GM18508 (cell line): ENCODE measurements around the gene LDLRAD4.

ENCODE experiments used
- ATAC-seq: cut with Tn5 transposase; IDR thresholded peaks from one replicate; pipeline ENCODE4 v1.9.1; 2021; ENCODE audit warnings: moderate number of reproducible peaks; ENCODE audit not compliant: insufficient read depth, unreplicated experiment

The LDLRAD4 gene

DNA sequence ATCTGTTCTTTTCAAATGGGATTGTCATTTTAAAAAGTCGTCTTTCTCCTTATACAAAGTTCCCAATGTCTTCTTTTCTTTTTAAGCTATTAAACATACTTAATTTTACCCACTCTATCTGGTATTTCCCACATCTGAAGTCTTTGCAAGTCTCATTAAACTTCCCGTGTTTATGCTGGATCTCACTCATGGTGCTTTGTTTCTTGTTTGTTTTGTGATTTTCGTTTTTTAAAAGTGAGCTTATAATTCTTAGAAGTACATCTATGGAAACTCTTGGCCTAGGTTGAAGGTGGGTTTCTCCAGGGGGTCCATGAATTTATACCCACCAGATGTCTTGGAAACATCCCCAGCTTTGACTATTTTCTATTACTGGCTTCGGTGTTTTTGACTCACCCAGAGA is 299.8 kb downstream of the LDLRAD4 start:
- ATAC-seq, result no peak

DNA sequence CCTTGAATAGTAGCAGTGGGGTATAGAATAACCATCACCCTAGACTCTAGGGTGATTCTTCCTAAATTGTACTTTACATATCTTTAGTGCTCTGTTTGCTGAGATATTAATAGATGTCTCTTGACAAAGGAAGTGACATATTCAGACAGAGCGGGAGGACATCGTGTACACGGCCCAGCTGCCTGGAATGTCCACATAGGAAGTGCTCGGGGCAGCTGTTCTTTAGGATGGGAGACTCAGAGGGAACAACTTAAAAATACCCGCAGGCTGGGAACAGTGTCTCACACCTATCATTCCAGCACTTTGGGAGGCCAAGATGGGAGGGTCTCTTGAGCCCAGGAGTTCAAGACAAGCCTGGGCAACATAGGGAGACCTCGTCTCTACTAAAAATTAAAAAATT is 301.7 kb downstream of the LDLRAD4 start:
- ATAC-seq, result no peak

GRCh38 chr18:13520741-13521140 is 302.2 kb downstream of the LDLRAD4 start:
- ATAC-seq, result no peak

DNA sequence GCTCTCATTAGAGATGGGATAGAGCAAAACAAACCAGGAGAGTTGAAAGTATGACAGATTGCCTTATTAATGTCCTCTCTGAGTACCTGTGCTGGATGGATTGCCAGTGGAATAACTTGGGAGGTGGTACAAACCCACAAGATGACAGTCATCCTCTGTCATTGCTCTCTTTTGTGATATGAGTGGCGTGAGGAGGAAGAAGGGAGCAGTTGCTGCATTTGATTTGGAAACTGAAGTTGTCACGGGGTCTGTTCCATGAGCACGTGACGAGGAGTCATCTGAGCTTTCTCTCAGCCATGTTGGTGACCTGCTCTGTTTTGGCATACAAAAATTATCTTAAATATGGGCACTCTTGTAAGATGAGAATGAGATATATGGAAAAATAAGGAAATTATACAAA is 302.9 kb downstream of the LDLRAD4 start:
- ATAC-seq, result no peak

DNA sequence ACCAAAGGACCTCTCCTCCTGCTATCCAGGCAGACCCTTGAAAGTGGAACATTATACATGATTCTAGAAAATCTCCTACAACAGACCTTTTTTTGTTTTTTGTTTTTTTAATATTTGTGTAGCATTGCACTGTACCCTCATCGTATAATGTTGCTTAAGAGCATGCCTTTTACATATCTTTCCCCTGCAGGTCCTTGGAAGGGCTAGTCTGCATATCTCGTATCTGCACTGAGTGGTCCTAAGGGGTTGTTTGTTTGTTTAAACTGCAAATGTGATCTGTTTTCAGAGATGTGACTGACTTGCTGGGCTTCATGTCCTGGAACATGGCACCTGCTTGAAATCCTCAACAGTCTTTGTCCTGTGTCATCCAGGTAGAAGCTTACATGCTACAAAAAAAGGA is 303.7 kb downstream of the LDLRAD4 start:
- no peak for ATAC-seq

DNA sequence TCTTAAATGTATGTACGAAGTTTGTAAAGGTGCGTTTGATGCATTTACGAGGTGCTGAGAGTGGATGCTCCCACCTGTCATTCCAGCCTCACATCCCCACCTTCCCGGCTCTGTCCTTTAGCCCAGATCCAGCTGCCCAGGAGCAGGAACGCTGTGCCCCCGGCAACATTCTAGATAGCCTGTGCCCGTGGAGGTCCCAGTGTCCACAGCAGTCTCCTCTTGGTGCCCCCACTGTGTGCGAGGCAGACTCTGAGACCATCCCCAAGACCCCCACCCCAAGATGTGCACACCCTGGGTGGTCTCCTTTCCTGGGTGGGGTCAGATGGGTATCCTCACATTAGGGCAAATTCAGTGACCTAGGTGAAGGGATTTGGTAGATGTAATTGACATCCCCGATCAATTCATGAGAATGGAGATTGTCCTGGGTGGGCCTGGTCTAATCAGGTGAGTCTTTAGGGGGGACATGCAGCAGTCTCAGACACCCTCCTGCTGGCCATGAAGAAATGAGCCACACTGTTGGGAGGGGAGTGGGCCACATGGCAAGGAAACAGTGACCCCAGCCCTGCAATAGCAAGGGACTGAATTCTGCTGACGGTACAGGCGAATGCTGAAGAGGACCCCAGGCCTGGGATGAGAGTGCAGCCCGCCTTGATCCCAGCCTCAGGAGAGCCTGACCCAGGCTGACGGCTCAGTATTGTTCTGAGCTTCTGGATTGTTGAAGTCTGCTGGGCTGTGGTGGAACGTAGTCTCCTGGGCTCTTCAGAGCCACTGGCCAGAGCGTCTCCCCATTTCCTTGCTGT is 304.5 kb downstream of the LDLRAD4 start:
- ATAC-seq, result no peak

DNA sequence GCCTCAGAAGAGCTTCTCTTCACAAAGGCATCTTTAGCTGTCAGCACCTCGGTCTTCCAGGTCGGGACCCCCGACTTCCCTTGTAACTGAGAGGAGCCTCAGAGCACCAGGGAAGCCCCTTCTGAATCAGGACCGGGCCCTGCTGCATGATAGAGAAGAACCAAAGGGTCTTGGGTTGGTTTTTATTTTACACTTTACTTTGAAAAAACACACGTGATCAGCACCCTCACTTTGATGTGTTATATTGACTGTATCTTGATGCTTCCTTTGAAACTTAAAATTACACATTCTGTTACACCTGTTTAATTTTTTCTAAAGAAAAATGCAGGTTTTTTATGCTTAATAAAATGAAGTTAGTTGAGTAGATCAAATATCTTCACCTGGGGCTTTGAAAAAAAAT is 305.5 kb downstream of the LDLRAD4 start:
- no peak for ATAC-seq

DNA sequence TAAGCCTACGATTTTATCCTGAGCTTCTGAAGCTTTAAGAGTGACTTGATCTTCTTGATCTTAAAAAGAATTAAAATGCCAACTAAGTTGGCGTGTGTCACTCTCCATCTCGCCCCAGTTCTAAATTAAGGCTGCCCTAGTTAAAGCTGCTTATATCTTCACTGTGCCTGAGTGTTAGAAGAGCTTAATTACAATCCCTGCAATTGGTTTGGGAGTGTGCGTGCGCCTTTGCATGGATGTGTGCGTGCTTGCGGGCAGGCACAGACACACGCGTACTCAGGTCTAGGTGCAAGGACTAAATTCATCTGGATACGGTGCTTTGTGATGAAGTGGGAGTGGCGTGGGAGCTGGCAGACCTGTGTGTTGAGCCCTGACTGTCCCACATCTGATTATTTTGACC is 306.3 kb downstream of the LDLRAD4 start:
- ATAC-seq, result no peak

- ATAC-seq, result no peak
Observed at GRCh38 chr18:13525381-13526029, 306.9 kb downstream of the LDLRAD4 start.

DNA sequence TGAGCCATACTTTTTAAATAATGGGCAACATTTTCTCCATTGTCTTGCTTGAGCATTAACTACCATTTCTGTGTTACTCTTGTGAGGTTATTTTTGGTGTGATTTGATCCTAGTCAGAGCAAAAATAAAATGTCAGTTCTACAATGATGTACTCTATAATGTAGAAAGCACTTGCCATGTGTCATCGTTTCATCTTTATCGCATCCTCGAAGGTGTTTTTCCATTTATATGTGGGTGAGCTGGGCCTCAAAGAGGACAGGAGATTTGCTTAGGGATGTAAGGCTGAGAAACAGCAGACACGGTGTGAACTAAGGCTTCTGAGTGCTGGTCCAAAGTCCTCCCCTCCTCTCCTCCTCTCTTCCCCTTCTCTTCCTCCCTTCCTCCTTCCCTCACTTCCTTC is 308.0 kb downstream of the LDLRAD4 start:
- no peak for ATAC-seq

GRCh38 chr18:13527256-13527655 is 308.7 kb downstream of the LDLRAD4 start:
- ATAC-seq, result no peak

DNA sequence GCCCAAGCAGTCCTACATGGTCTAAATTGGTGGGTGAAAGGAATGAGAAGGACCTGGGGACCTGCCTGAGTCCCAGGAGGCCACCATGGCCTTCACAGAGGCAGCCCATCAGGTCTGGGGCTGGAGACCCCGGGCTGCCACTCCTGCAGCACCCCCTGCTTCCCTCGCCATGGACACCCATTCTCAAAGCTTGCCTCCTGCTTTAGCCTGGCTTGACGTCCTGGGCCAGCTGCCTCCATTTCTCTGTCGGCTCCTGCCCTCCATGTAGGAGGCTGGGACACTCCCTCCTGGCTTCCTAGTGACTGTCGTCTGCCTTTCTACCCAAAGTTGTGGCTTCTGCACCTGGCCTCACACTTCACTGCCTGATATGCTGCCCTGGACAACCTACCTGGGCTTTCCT is 309.2 kb downstream of the LDLRAD4 start:
- no peak for ATAC-seq

GRCh38 chr18:13528739-13529392 is 310.3 kb downstream of the LDLRAD4 start:
- no peak for ATAC-seq

DNA sequence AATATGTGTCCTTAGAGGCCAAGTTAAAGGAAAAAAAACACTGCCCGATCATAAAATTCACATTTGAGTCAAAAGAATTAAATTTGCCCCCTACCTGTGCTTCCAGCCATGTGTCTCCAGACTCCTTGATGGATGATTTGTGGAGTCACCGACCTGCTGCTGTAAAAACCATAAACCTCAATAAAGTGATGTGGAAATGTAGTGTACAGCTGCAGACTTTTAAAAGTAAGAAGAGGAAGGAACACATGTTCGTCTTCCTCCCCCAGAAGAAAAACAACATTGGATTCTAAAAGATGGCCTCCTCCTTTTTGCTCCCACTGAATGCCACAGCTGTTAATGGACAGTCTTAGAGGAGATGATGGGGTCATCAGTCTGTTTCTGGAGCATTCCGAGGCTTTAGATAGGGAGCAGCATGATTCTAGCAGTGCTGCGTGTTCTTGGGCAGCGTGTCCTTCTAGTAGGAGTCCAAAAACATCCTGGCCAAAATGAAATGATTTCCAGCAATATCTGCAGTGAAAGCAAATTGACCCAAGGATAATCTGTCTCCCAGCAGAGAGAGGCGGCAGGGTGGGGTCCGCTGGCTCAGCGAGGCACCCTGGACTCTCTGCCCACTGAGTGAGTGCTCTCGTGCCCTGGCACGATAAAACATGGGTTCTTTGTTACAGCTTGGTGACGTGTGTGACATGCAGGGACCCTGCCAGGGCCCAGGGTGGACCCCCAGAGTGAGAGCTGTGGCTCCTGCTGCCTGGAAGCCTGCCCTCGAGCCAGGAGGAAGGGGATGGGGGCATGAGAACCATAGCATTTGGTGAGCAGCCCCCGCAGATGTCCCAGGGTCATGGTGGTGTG is 311.7 kb downstream of the LDLRAD4 start:
- ATAC-seq, result no peak

- no peak for ATAC-seq
Observed at GRCh38 chr18:13530879-13531387, 312.4 kb downstream of the LDLRAD4 start.

GRCh38 chr18:13531681-13532325 is 313.2 kb downstream of the LDLRAD4 start:
- no peak for ATAC-seq

- ATAC-seq, result no peak
Observed at GRCh38 chr18:13532406-13533075, 314.0 kb downstream of the LDLRAD4 start.

- no peak for ATAC-seq
Observed at GRCh38 chr18:13534631-13535030, 316.1 kb downstream of the LDLRAD4 start.

DNA sequence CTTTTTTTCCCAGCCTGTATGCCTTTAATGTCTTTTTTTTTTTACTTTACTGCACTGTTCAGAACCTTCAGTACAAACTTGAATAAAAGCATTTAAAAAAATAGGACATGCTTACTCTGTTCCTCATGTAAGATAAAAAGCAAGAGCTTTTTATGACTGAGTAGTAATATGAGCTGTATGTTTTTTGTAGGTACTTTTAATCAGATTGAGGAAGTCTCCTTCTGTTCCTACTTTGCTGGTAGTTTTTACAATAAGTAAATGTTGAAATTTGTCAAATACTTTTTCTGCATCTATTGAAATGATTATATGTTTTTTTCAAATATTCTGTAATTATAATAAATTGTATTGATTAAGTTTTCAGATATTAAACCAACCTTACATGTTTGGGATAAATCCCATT is 318.0 kb downstream of the LDLRAD4 start:
- ATAC-seq, result no peak
